ENCODE measurements around the gene HYDIN. TPM values are rescaled to one million over a fixed set of nuclear protein-coding genes. Genes with fewer than 3 reads are reported as not detected.
A peak's percentile ranks its signal among the peaks of the same experiment; 100 is the strongest.
"Not testable (repeated sequence)": the region's sequence is repeated elsewhere in the genome, so short reads cannot be mapped to it uniquely, and the experiment has no call there.

Gene HYDIN
- total and polyA plus RNA-seq, 11 donors = 0.26 to 5.4 (median 1.5) TPM

DNA sequence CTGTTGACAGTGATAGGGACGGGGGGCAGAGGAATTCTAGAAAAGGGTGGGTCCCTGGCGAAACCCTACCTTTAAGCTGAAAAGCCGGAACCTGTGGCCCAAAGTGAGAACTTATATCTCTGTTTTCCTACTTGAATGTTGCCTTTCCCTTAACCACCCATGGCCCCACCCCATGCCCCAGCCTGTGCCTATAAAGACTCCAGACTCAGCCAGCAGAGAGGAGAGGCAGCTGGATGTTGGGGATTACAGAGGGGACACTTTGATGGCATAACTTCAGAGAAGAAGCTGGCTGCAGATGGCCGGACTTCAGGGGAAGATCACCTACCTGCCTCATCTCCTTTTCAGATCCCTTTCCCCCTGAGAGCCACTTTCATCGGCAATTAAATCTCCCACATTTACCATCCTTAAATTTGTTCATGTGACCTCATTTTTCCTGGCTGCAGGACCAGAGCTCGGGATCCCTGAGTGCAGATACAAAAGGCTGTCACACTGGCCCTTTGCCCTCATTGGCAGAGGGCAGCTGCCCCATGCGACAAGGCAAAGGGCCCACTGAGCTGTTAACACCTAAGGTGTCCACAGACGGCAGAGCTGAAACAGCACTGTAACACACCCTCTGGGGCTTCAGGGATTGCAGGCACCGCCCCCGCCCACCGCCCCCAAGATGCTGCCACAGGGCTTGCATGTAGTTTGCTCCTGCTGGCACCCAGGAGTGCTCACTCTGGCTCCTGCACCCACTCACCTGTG, 191.0 kb downstream of the HYDIN start:
- H3K4me1 ChIP-seq; intact Hi-C loops (cut with DNase I); H3K4me3 ChIP-seq; H3K27ac ChIP-seq; H3K9me3 ChIP-seq; H3K36me3 ChIP-seq; H3K27me3 ChIP-seq: not testable (repeated sequence)
- DNase-seq (peak in 1 of 5 donors; percentile 47), ATAC-seq (peak in 2 of 4 donors; percentile 45 to 50)
- WGBS, 4 donors = 68 to 83% (median 78%) methylated on average over 7 to 11 of the region's 11 CpGs

GRCh38 chr16:71038421-71038820, 192.1 kb downstream of the HYDIN start:
- H3K4me3 ChIP-seq; H3K4me1 ChIP-seq; H3K27me3 ChIP-seq; ATAC-seq; H3K9me3 ChIP-seq; intact Hi-C loops (cut with DNase I); H3K27ac ChIP-seq; H3K36me3 ChIP-seq; DNase-seq: not testable (repeated sequence)
- 86 to 90% (median 87%) methylated on average over 4 of the region's 4 CpGs for WGBS, 4 donors

- H3K9me3 ChIP-seq; H3K4me1 ChIP-seq; ATAC-seq; H3K36me3 ChIP-seq; H3K4me3 ChIP-seq; DNase-seq; H3K27me3 ChIP-seq; H3K27ac ChIP-seq; intact Hi-C loops (cut with DNase I): not testable (repeated sequence)
- 70 to 86% (median 73%) methylated on average over 5 to 6 of the region's 6 CpGs for WGBS, 4 donors
Measured at GRCh38 chr16:71037987-71038386, 192.5 kb downstream of the HYDIN start.

GRCh38 chr16:71028032-71028727, 202.3 kb downstream of the HYDIN start:
- intact Hi-C loops (cut with DNase I); ATAC-seq; H3K27me3 ChIP-seq; H3K9me3 ChIP-seq; H3K27ac ChIP-seq; DNase-seq; H3K4me1 ChIP-seq; H3K36me3 ChIP-seq; H3K4me3 ChIP-seq: not testable (repeated sequence)
- WGBS, 4 donors = 38 to 44% (median 42%) methylated on average over 7 to 8 of the region's 8 CpGs

DNA sequence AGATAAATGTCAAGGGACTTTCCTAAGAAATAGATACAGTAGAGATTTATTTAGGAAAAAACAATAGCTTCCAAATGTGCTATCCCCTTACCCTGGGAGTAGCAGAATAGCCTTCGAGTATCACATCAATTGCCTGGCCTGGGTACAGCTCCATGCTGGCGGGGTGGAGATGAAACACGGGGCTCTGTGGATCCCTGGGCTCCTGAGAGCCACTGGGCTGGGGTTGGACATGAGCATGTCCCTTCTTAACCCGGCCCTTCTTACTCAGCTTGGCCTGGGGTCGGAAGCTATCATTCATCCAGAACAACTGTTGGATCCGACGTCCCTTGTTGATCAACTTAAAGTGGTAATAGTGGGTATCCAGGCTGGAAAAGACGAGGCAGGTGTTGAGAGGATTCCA, 203.0 kb downstream of the HYDIN start:
- not testable (repeated sequence) for H3K4me1 ChIP-seq, H3K4me3 ChIP-seq
- 47 to 71% (median 56%) methylated on average over 1 to 2 of the region's 8 CpGs; no CpG with 5 or more reads in 1 of the 4 donors for WGBS, 4 donors

GRCh38 chr16:71023851-71024439, 206.6 kb downstream of the HYDIN start:
- H3K4me1 ChIP-seq; intact Hi-C loops (cut with DNase I); H3K27me3 ChIP-seq; H3K4me3 ChIP-seq; H3K27ac ChIP-seq; H3K9me3 ChIP-seq; H3K36me3 ChIP-seq: not testable (repeated sequence)
- ATAC-seq (peak; percentile 60 to 78 (median 75)), DNase-seq (peak in 1 of 5 donors; percentile 23)
- WGBS, 4 donors = 27 to 52% (median 32%) methylated on average over 3 of the region's 3 CpGs

More for the DNA sequence above, 203.0 kb downstream of the HYDIN start:
- H3K27ac ChIP-seq; H3K27me3 ChIP-seq; intact Hi-C loops (cut with DNase I); ATAC-seq; H3K36me3 ChIP-seq; DNase-seq; H3K9me3 ChIP-seq: not testable (repeated sequence)

GRCh38 chr16:71021961-71022537, 208.5 kb downstream of the HYDIN start:
- H3K4me1 ChIP-seq; intact Hi-C loops (cut with DNase I); H3K4me3 ChIP-seq; H3K27ac ChIP-seq; H3K36me3 ChIP-seq; H3K27me3 ChIP-seq; H3K9me3 ChIP-seq; DNase-seq: not testable (repeated sequence)
- 56 to 74% (median 60%) methylated on average over 3 of the region's 5 CpGs for WGBS, 4 donors
- peak in 2 of 4 donors; percentile 49 to 65 for ATAC-seq

DNA sequence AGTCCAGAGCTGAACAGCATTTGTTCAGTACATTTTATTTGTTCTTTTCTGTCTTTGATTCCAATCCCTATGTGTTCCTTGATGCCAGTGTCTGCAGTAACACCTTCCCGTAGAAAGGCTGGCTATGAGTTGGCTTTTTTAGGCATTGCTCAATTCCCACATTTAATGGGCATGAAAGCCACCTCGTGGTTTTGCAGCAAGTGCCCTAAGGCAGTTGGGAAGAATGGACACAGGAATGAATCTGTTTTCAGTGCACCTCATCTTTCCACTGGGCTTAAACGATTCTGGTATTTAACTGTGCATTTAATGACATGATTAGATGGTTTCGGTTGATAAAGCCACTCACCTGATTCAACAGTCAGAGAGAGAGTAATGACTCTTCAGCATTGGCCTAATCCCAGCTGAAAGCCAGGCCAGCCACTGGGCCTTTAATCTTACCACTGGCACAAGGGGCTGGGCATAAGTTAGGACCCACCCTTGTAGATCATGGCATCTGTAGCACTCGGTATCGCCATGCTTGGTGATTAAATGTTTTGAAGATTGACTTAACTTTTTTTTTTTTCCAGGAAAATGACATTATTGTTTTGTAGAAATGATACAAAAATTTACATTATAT, 211.3 kb downstream of the HYDIN start:
- DNase-seq; intact Hi-C loops (cut with DNase I); H3K4me1 ChIP-seq; H3K4me3 ChIP-seq; H3K9me3 ChIP-seq; ATAC-seq; H3K36me3 ChIP-seq; H3K27me3 ChIP-seq; H3K27ac ChIP-seq: not testable (repeated sequence)
- 77 to 86% (median 84%) methylated on average over 6 of the region's 6 CpGs for WGBS, 4 donors

DNA sequence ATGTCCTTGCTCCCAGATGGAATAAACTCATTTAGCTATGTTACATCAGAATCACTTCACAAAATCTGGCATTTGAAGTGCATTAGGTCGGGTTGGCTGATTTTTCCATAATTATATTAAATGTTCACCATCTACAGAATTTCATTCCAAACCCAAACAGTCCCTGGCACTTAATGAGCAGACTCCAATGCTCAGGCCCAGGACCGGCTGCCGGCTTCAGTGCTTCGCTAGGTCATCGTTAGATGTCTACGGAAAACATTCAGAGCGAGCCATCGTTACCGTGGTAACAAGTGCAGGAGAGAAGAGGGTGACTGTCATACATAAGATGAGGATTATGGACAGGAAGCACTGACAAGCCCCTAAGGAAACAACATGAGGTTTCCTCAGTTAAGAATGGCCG, 215.1 kb downstream of the HYDIN start:
- H3K4me3 ChIP-seq; H3K36me3 ChIP-seq; intact Hi-C loops (cut with DNase I); DNase-seq; H3K4me1 ChIP-seq; H3K27ac ChIP-seq; H3K9me3 ChIP-seq; H3K27me3 ChIP-seq; ATAC-seq: not testable (repeated sequence)
- 20 to 81% (median 65%) methylated on average over 1 to 7 of the region's 10 CpGs for WGBS, 4 donors

DNA sequence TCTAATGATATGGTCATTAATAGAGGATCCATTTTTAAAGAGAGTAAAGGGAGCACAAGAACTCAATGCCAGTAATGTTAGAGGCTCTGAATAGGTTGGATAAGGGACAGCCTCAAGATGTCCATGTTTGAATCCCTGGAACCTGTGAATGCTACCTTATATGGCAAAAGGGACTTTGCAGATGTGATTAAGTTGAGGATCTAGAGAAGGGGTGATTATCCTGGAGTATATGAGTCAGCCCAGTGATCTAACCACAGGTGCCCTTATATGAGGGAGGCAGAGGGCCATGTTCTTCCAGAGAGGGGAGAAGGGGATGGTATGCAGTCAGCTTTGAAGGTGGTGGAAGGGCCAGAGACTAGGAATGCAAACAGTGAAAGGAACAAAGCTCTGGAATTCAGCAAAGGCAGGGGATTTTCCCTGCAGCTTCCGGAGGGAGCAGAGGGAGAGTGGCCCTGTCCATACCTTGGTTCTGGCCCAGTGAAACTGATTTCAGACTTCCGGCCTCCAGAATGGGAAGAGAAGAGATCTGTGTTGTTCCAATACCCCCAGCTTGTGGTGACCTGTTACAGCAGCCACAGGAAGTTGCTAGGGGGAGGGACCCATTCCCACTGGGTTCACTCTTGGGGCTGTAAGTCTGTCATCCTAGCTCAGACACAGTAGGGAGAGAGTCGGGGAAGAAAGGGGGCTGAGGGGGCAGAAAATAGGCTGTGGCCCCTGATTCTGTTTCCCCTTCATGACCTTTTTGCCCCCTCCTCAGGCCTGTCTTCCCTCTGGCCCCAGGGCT, 220.9 kb downstream of the HYDIN start:
- H3K27ac ChIP-seq; DNase-seq; H3K9me3 ChIP-seq; ATAC-seq; H3K4me3 ChIP-seq; intact Hi-C loops (cut with DNase I); H3K4me1 ChIP-seq; H3K27me3 ChIP-seq; H3K36me3 ChIP-seq: not testable (repeated sequence)
- WGBS, 4 donors = no CpG with 5 or more reads among the region's 3 CpGs

Measured in heart left ventricle (tissue), 16 donors.